ENCODE measurements around the gene ANKMY1.

DNA sequence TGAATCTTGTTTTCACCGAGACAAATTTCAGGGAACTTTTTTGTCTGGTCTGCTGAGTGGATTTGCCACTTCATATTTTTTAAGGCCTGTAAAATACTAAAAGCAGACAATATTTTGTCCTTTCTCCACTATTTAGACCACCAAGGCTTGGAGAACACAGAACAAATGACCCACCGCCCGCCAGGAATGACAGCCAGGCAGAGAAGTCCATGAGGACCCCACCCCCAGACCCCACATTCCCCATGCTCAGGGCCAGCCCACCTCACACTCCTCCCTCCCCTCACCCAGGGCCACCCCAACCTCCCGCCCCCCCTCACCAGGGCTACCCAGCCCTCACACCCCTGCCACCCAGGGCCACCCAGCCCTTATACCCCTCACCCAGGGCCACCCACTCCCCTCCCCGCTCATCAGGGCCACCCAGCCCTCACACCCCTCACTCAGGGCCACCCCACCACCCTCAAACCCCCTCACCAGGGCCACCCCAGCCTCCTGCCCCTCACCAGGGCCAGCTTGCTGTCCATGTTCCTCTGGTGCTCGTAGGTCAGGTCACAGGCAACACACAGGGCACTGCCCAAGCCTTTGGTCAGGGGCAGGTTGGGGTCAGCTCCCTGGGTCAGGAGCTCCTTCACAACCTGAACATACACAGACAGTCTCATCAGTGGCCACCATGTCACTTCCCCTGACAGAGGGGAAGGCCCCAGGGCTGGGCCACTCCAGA is 50.6 kb downstream of the ANKMY1 start:
- TF ChIP-seq, protein P1, sequence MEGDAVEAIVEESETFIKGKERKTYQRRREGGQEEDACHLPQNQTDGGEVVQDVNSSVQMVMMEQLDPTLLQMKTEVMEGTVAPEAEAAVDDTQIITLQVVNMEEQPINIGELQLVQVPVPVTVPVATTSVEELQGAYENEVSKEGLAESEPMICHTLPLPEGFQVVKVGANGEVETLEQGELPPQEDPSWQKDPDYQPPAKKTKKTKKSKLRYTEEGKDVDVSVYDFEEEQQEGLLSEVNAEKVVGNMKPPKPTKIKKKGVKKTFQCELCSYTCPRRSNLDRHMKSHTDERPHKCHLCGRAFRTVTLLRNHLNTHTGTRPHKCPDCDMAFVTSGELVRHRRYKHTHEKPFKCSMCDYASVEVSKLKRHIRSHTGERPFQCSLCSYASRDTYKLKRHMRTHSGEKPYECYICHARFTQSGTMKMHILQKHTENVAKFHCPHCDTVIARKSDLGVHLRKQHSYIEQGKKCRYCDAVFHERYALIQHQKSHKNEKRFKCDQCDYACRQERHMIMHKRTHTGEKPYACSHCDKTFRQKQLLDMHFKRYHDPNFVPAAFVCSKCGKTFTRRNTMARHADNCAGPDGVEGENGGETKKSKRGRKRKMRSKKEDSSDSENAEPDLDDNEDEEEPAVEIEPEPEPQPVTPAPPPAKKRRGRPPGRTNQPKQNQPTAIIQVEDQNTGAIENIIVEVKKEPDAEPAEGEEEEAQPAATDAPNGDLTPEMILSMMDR (IDR thresholded peaks at IDR 0.05): no peak
- no peak for TF ChIP-seq POLR2AphosphoS5 (IDR thresholded peaks at IDR 0.05)
- no peak for TF ChIP-seq POLR2A (IDR thresholded peaks at IDR 0.05)
